Activated CD4-positive, alpha-beta T cell treated with anti-CD3 and anti-CD28 coated beads for 36 hours (primary cell): ENCODE results near the gene NELL1. TPM values are rescaled to one million over a fixed set of nuclear protein-coding genes. Genes with fewer than 3 reads are reported as not detected.
A peak's percentile ranks its signal among the peaks of the same experiment; 100 is the strongest.

ENCODE experiments used
- ATAC-seq: fragments of 200-7000 bp; cut with Tn5 transposase; one replicate; pipeline ENCODE4 v1.10.0; 2021; ENCODE audit warnings: mild to moderate bottlenecking, moderate library complexity
- CTCF ChIA-PET: fragments of 350-600 bp; sonication (Branson Sonifier 250); formaldehyde crosslinking; loops from one replicate; lab custom pipeline; 2021; ENCODE audit warnings: antibody characterized with exemption; lab: Charles Lee
- POLR2A ChIA-PET: fragments of 350-600 bp; sonication (Branson Sonifier 250); formaldehyde crosslinking; loops from one replicate; lab custom pipeline; 2021; ENCODE audit warnings: antibody characterized with exemption, inconsistent platforms; lab: Charles Lee
- DNase-seq: peaks from one replicate; pipeline ENCODE4 v3.0.0-alpha.2; 2020
- H3K27ac Mint-ChIP-seq: one replicate; pipeline ENCODE4 v1.8.0; 2021; ENCODE audit warnings: mixed read lengths
- H3K27me3 Mint-ChIP-seq: one replicate; pipeline ENCODE4 v1.8.0; 2021; ENCODE audit warnings: mixed read lengths
- H3K36me3 Mint-ChIP-seq: one replicate; pipeline ENCODE4 v1.8.0; 2021; ENCODE audit warnings: low read depth, mixed read lengths
- H3K4me1 Mint-ChIP-seq: one replicate; pipeline ENCODE4 v1.8.0; 2021; ENCODE audit warnings: mixed read lengths
- H3K4me3 Mint-ChIP-seq: one replicate; pipeline ENCODE4 v1.8.0; 2021; ENCODE audit warnings: mild to moderate bottlenecking, moderate library complexity, mixed read lengths
- H3K9me3 Mint-ChIP-seq: one replicate; pipeline ENCODE4 v1.8.0; 2021; ENCODE audit warnings: low read depth, mixed read lengths
- intact Hi-C, 2 experiments: fragments of 100-400 bp; cut with DNase I in 1 of 2; cut with micrococcal nuclease in 1 of 2; formaldehyde crosslinking; loops; one replicate each; pipeline versions ENCODE4 v1.14.2 to v1.15.1; 2022 to 2024; cut with DNase I, micrococcal nuclease
- total RNA-seq, 2 experiments: library from RNA; stranded (reverse); gene quantifications; one replicate each; pipeline ENCODE4 v1.2.3, GENCODE V29; 2021

Gene NELL1
- total RNA-seq, 2 experiments from 2014 or later = not detected

GRCh38 chr11:20719821-20720220 is 50.4 kb downstream of the NELL1 start:
- CTCF ChIA-PET = interaction anchor here (0.7 kb wide), 1 partner anchor 735 kb away, joined by 3 read pairs; no protein-coding TSS in a partner anchor
- intact Hi-C loops = no loop called here
- H3K4me3 Mint-ChIP-seq = no peak overlapping the region

GRCh38 chr11:20723366-20723765 is 54.0 kb downstream of the NELL1 start:
- H3K4me1 Mint-ChIP-seq = no peaks in the 10 kb centered on the region
- ChIA-PET POLR2A (no interaction called here), CTCF (interaction anchor here (0.7 kb wide), 1 partner anchor 12 kb away, joined by 3 read pairs; no protein-coding TSS in a partner anchor)
- no peaks in the 10 kb centered on the region for H3K36me3 Mint-ChIP-seq
- ATAC-seq (no peak), DNase-seq (no peak)
- H3K9me3 Mint-ChIP-seq = peaks cover 8% of the 10 kb centered on the region
- H3K4me3 Mint-ChIP-seq = no peak overlapping the region
- H3K27me3 Mint-ChIP-seq = no peaks in the 10 kb centered on the region
- intact Hi-C loops = no loop called here
- no peak overlapping the region for H3K27ac Mint-ChIP-seq

More at GRCh38 chr11:20719821-20720220, 50.4 kb downstream of the NELL1 start:
- no peak overlapping the region for H3K27ac Mint-ChIP-seq
- ATAC-seq (no peak), DNase-seq (no peak)
- no peaks in the 10 kb centered on the region for H3K27me3 Mint-ChIP-seq
- no peaks in the 10 kb centered on the region for H3K36me3 Mint-ChIP-seq
- H3K9me3 Mint-ChIP-seq = no peaks in the 10 kb centered on the region
- H3K4me1 Mint-ChIP-seq = no peaks in the 10 kb centered on the region
- POLR2A ChIA-PET = no interaction called here

- intact Hi-C loops = no loop called here
- no peaks in the 10 kb centered on the region for H3K4me1 Mint-ChIP-seq
- CTCF ChIA-PET = interaction anchor here (0.8 kb wide), 1 partner anchor 12 kb away, joined by 3 read pairs; no protein-coding TSS in a partner anchor
Observed at GRCh38 chr11:20729597-20730105, 60.3 kb downstream of the NELL1 start.

GRCh38 chr11:20731676-20732215 is 62.4 kb downstream of the NELL1 start:
- Mint-ChIP-seq H3K36me3 (no peaks in the 10 kb centered on the region), H3K27ac (no peak overlapping the region), H3K4me1 (no peaks in the 10 kb centered on the region), H3K4me3 (no peak overlapping the region), H3K9me3 (peaks cover 11% of the 10 kb centered on the region), H3K27me3 (peaks cover 2% of the 10 kb centered on the region)
- DNase-seq (no peak), ATAC-seq (no peak)
- CTCF ChIA-PET = interaction anchor here (0.8 kb wide), 1 partner anchor 510 kb away, joined by 3 read pairs; no protein-coding TSS in a partner anchor
- POLR2A ChIA-PET = no interaction called here
- intact Hi-C loops = no loop called here

More at GRCh38 chr11:20729597-20730105, 60.3 kb downstream of the NELL1 start:
- H3K36me3 Mint-ChIP-seq = no peaks in the 10 kb centered on the region
- H3K27me3 Mint-ChIP-seq = peaks cover 2% of the 10 kb centered on the region
- no peak overlapping the region for H3K4me3 Mint-ChIP-seq
- DNase-seq = no peak
- ATAC-seq = no peak
- POLR2A ChIA-PET = no interaction called here
- no peak overlapping the region for H3K27ac Mint-ChIP-seq
- peaks cover 15% of the 10 kb centered on the region for H3K9me3 Mint-ChIP-seq

GRCh38 chr11:20739107-20739506 is 69.7 kb downstream of the NELL1 start:
- ChIA-PET POLR2A (no interaction called here), CTCF (no interaction called here)
- no peak for DNase-seq
- ATAC-seq = no peak
- intact Hi-C loops = no loop called here
- no peaks in the 10 kb centered on the region for H3K4me1 Mint-ChIP-seq
- no peaks in the 10 kb centered on the region for H3K9me3 Mint-ChIP-seq
- no peaks in the 10 kb centered on the region for H3K36me3 Mint-ChIP-seq
- no peak overlapping the region for H3K4me3 Mint-ChIP-seq
- no peak overlapping the region for H3K27ac Mint-ChIP-seq
- H3K27me3 Mint-ChIP-seq = no peaks in the 10 kb centered on the region

- Mint-ChIP-seq H3K4me3 (no peak overlapping the region), H3K36me3 (no peaks in the 10 kb centered on the region), H3K9me3 (no peaks in the 10 kb centered on the region), H3K27me3 (no peaks in the 10 kb centered on the region), H3K4me1 (no peaks in the 10 kb centered on the region), H3K27ac (no peak overlapping the region)
- POLR2A ChIA-PET = no interaction called here
- ATAC-seq (no peak), DNase-seq (no peak)
- CTCF ChIA-PET = no interaction called here
- intact Hi-C loops = no loop called here
Observed at GRCh38 chr11:20739577-20739976, 70.2 kb downstream of the NELL1 start.

GRCh38 chr11:20754933-20755332 is 85.5 kb downstream of the NELL1 start:
- H3K36me3 Mint-ChIP-seq = no peaks in the 10 kb centered on the region
- H3K4me1 Mint-ChIP-seq = no peaks in the 10 kb centered on the region
- no peak for ATAC-seq
- no peaks in the 10 kb centered on the region for H3K9me3 Mint-ChIP-seq
- ChIA-PET CTCF (no interaction called here), POLR2A (no interaction called here)
- DNase-seq = peak; percentile 5
- no peak overlapping the region for H3K4me3 Mint-ChIP-seq
- no peaks in the 10 kb centered on the region for H3K27me3 Mint-ChIP-seq
- H3K27ac Mint-ChIP-seq = no peak overlapping the region
- intact Hi-C loops = no loop called here

- Mint-ChIP-seq H3K36me3 (no peaks in the 10 kb centered on the region), H3K4me1 (no peaks in the 10 kb centered on the region), H3K4me3 (no peak overlapping the region), H3K27me3 (no peaks in the 10 kb centered on the region), H3K9me3 (no peaks in the 10 kb centered on the region), H3K27ac (no peak overlapping the region)
- DNase-seq (no peak), ATAC-seq (no peak)
- POLR2A ChIA-PET = no interaction called here
- CTCF ChIA-PET = no interaction called here
- intact Hi-C loops = no loop called here
Observed at GRCh38 chr11:20759541-20759940, 90.2 kb downstream of the NELL1 start.

- DNase-seq = no peak
- H3K9me3 Mint-ChIP-seq = no peaks in the 10 kb centered on the region
- no peak overlapping the region for H3K4me3 Mint-ChIP-seq
- ATAC-seq = no peak
- CTCF ChIA-PET = no interaction called here
- H3K36me3 Mint-ChIP-seq = no peaks in the 10 kb centered on the region
- POLR2A ChIA-PET = no interaction called here
- H3K4me1 Mint-ChIP-seq = no peaks in the 10 kb centered on the region
- no peak overlapping the region for H3K27ac Mint-ChIP-seq
- H3K27me3 Mint-ChIP-seq = no peaks in the 10 kb centered on the region
- intact Hi-C loops = no loop called here
Observed at GRCh38 chr11:20760811-20761210, 91.4 kb downstream of the NELL1 start.

- no peak overlapping the region for H3K4me3 Mint-ChIP-seq
- DNase-seq (no peak), ATAC-seq (no peak)
- no peaks in the 10 kb centered on the region for H3K9me3 Mint-ChIP-seq
- no peaks in the 10 kb centered on the region for H3K36me3 Mint-ChIP-seq
- H3K27ac Mint-ChIP-seq = no peak overlapping the region
- H3K27me3 Mint-ChIP-seq = no peaks in the 10 kb centered on the region
- CTCF ChIA-PET = no interaction called here
- no peaks in the 10 kb centered on the region for H3K4me1 Mint-ChIP-seq
- intact Hi-C loops = no loop called here
- POLR2A ChIA-PET = no interaction called here
Observed at GRCh38 chr11:20762116-20762844, 92.9 kb downstream of the NELL1 start.

GRCh38 chr11:20762980-20763379 is 93.6 kb downstream of the NELL1 start:
- POLR2A ChIA-PET = no interaction called here

GRCh38 chr11:20770414-20770946 is 101.1 kb downstream of the NELL1 start:
- Mint-ChIP-seq H3K4me3 (no peak overlapping the region), H3K27ac (no peak overlapping the region), H3K9me3 (no peaks in the 10 kb centered on the region), H3K27me3 (no peaks in the 10 kb centered on the region), H3K36me3 (no peaks in the 10 kb centered on the region), H3K4me1 (no peaks in the 10 kb centered on the region)
- no peak for ATAC-seq
- POLR2A ChIA-PET = no interaction called here
- intact Hi-C loops = no loop called here
- DNase-seq = no peak
- CTCF ChIA-PET = interaction anchor here (0.6 kb wide), 1 partner anchor 97 kb away, joined by 3 read pairs; no protein-coding TSS in a partner anchor

More at GRCh38 chr11:20762980-20763379, 93.6 kb downstream of the NELL1 start:
- ATAC-seq = no peak
- no peak overlapping the region for H3K27ac Mint-ChIP-seq
- CTCF ChIA-PET = no interaction called here
- no peaks in the 10 kb centered on the region for H3K9me3 Mint-ChIP-seq
- no peaks in the 10 kb centered on the region for H3K27me3 Mint-ChIP-seq
- H3K36me3 Mint-ChIP-seq = no peaks in the 10 kb centered on the region
- no peak for DNase-seq
- intact Hi-C loops = no loop called here
- no peaks in the 10 kb centered on the region for H3K4me1 Mint-ChIP-seq
- H3K4me3 Mint-ChIP-seq = no peak overlapping the region
